Activated T-cell treated with anti-CD3 and anti-CD28 coated beads for 4 hours (primary cell): ENCODE measurements around the gene HMGCLL1.

Source experiments
- DNase-seq: peaks from one replicate; pipeline ENCODE4 v3.0.0-alpha.2; 2020

HMGCLL1 gene

DNA sequence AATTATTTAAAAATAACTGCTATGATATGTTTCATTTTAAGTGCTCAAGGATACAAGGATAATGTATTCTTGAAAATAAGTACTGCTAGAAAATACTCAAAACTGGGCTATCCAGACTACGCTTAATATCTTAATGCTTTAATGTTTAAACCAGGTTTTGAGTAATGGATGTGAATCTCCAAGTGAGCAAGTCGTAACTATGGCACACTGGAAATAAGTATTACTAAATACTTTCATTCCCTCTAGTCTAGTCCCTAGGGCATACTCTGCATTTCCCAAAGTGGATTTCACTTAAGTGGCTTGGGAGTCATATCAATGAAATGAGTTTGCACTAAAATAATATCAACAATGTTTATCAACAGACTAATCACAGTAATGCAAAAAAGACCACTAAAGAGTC lies 48.1 kb downstream of the HMGCLL1 start:
- DNase-seq: no peak

DNA sequence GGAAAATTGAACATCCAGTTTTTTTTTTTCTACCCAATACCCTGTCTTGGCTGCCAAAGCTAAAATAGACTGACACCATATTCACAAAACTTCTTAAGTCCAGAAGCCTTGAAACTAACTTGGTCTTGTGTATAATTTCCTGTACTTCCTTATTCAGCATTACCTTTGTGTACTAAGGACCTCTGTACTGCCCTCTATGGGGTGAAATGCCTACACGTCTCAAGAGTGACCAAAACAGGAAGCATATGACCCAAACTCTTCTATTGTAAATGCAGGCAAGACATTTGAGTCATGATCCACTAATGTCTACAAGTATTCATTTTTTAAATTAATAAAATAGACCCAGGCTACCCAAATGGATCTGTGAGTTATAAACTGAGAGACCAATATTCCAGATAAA lies 50.4 kb downstream of the HMGCLL1 start:
- DNase-seq: no peak

DNA sequence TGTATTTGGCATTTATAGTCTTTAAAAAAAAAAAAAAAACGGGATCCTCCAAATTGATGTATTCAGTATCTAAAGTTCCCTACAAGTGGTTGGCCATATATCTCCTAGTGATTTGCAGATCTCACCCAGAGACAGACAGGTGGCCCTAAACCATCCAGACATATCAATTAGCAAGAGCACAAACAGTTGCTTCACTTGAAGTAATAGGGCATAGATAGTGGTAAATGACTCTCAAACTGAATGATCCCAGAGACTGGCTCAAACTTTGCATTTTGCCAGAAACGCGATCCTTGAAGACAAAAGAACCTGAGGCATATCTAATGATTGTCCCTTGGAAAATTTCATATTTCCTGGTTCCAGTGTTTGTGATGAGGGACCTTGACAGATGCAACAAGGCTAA lies 54.6 kb downstream of the HMGCLL1 start:
- DNase-seq: no peak

DNA sequence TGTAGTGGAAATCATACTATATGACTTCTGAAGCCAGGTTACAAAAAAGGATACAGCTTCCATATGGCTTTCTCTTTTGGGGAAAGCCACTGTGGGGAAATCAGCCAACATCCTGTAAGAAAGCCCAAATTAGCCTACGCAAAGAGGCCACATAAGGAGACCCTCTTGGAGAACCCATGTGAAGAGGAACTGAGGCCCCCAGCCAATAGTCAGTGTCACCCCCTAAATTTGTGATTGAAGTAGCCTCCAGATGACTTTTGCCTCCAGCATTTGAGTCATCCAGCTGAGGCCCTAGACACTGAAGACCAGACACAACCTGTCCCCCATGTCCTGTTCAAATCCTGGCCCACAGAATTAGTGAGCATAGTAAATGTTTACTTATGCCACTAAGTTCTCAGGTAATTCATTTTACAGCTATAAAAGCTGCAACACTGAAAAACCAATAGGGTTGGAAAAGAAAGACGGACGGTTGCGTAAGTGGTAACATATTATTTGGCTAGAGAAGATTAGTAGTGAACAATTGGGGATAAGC lies 60.4 kb downstream of the HMGCLL1 start:
- no peak for DNase-seq

DNA sequence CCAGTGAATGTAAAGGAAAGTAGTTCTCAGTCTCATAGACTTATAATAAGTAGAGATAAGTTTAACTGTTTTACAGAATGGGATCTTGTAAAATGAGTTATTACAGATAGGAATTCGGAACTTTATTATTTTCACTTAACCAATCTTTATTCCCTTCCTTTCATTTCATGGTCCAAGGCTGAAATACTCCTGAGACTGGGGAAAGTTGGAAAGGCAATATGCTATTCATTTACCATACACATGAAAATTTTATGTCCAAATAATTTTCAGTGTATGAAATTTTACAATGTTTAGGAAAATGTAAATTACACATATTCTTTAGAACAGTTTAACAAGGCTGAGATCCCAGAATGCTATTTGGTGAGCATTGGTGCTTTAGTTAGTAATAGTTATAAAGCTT lies 62.3 kb downstream of the HMGCLL1 start:
- DNase-seq: no peak

DNA sequence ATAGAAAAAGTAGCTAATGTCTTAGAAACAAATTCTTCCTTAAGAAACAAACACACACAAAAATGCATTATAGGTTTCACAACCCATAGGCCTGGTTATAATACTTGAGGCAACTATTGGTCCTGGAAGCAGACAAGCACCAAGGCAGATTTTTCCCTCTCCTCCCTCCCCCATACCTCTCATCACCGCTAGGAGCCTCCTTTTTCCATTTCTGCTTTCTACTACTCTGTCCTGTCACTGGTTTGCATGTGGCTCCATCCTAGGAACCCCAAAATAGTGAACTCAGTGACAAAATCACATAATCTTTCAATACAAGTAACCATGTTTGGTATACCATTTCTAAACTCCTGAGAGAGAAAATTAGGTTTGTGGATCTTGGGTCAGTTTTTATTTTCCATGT lies 66.1 kb downstream of the HMGCLL1 start:
- no peak for DNase-seq

DNA sequence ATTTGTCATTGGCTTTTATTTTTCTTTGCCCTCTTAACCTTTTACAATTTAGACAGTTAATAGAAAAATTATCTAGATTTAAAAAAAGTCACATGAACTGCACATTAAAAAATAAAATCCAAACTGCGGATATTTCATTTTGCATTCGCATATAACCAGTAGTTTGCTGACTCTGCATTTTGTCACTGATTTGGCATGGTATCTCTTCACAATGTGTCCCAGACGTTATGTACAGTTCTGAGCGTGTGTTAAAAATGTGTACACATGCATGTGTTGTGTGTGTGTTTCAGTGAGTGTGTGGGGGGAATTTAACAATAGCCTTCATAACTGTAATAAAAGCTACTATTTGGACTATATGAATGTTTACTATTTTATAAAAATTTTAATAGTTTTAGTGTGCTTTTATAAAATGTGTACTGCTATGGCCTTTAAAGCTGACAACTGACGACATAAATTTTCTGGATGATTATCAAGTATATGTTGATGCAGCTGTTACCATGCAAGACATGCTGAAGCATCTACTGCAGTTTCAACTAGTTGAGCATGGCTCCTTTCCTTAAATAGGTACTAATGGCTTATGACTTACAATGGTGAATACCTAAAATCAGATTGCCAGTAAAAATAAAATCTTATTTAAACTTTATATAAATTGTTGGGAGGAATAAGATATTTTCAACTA lies 67.7 kb downstream of the HMGCLL1 start:
- DNase-seq: no peak

DNA sequence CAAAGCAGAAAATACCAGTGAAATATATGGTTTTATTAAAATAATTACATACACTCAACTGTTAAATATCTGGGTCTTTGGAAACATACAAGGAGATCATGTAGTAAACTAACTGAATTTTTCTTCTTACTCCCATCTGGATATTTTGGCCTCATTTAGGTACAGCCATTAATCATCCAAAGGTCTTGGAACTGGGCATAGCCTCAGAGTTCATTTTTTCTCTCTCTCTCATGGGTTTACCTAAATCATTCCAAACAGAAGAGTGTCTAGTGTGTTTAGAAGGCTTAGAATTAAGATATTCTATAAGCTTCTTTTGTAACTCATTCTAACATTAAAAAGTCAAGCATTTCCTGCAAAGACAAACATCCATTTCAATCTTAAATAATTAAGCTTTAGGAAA lies 79.4 kb downstream of the HMGCLL1 start:
- DNase-seq: no peak

DNA sequence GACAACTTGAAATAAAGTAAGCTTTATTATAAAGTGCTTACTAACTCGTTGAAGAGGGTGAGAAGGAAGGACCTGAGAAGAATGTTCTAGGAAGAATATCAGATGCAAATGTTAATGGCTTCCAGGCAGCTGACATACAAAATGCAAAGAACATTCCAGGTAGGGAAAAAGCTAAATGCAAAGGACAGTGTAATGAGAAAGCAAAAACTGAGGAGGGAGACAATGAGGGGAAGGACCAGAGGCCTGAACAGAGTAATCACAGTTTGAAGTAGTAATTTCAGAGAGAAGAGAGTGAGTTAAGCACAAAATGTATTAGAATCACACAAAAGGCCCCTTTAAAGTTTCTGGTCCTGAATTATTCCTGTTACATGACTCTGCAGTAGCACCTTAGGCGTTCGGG lies 81.3 kb downstream of the HMGCLL1 start:
- no peak for DNase-seq

DNA sequence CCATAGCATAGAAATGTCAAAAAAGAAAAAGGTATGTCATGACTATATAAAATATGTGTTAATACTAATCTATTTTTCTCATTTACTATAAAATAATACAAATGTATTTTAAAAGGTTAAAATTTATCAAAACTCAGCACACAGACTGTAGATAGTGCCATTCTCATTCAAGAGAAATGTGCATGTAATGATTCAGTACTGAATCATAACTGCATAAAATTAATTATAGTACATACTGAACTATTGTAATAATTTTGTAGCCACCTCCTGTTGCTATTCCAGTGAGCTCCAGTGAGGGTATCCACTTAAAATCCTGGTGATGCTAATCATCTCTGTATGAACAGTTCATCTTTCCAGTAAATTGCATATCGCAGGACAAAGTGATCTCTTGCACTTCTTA lies 82.8 kb downstream of the HMGCLL1 start:
- no peak for DNase-seq

DNA sequence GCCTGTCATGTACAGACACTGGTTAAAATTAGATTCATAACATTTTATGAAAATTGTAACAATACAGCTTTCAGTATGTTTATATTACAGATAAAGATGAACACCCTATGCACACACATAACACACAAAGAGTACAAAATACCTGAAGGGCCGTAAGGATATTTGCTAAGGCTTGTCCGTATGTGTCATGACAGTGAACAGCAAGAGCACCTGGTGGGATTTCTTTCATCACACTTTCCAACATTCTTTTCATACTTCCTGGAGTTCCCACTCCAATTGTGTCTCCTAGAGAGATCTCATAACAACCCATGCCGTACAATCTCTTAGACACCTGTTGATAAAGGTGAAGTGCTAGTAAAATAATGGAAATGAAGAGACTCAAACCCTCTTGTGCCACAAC lies 83.7 kb downstream of the HMGCLL1 start:
- DNase-seq: no peak

DNA sequence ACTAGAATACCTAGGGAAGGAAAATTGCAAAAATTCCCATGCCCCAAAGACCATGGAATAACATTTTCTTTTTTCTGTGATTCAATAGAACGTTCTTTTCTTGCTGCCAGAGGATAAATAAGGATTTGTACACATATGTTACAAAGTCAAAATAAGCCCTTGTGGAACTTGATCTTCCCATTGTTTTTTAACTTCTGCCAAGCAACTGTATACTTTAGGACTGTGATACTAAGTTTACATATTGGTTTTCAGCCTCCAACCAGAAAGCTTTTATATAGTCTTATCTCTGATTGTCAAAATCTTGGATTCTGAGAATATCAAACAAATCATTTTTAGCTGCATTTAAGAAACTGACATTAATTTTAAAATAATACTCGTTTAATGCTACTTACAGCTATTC lies 84.6 kb downstream of the HMGCLL1 start:
- no peak for DNase-seq

DNA sequence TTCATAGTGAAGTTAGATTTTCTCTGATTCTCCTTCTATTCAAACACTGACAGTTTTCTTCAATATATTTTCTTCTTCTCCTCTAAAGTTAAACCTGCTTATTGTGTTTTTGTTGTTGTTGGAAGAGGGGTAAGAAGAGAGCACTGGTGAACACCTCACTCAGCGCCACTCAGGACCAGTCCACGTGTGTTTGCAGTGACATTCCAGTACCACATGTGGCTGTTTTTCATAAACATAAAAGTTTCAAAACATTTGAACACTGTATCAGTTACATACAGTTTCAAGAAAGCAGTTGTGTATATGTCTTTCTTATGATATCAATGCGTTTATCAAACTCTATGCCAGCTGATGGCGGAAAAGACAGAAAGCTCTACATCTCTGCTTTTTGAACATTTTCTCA lies 86.7 kb downstream of the HMGCLL1 start:
- no peak for DNase-seq

DNA sequence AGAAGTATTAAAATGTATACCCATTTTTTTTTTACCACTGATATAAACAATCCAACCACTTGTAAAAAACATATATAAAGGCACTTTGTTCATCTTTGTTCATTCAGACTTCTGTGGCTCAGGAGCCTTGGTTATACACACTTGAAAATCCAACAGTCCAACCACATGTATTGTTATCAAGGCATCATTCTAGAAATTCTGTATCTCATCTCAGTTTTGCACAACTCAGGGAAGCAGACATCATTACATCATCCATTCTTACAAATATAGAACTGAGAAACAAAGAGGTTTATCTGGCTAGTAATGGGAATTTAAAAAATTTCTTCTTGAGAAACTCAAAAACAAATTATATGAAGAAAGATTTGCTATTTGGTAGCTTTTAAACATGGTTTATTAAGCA lies 88.1 kb downstream of the HMGCLL1 start:
- DNase-seq: no peak

DNA sequence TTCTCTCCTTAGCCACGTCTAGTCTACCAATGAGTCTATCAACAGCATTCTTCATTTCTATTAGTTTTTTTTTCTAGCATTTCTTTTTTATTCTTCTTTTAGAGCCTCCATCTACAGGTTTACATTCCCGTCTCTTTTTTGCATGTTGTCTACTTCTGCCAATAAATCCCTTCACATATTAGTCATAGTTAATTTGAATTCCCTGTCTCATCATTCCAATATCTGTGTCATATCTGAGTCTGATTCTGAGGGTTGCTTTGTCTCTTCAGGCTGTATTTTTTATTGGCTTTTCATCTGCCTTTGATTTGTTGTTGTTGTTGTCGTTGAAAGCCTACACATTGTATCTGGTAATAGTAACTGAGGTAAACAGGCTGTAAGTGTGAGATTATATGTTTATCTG lies 104.6 kb downstream of the HMGCLL1 start:
- DNase-seq: no peak

DNA sequence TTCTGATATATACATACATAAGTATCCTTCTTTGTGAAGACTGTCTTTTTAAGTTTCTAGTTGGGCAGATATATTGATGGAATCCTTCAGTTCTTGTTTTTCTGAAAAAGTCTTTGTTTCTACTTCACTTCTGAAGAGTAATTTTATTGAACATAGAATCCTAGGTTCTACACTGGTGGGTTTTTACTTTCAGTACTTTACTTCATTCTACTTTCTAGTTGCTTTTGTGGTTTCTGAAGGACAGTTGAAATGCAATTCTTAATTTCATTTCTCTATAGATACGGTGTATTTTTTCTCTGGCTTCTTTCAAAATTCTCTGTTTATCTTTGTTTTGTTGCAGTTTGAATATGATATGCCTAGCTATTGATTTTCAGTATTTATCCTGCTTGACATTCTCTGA lies 105.3 kb downstream of the HMGCLL1 start:
- no peak for DNase-seq

DNA sequence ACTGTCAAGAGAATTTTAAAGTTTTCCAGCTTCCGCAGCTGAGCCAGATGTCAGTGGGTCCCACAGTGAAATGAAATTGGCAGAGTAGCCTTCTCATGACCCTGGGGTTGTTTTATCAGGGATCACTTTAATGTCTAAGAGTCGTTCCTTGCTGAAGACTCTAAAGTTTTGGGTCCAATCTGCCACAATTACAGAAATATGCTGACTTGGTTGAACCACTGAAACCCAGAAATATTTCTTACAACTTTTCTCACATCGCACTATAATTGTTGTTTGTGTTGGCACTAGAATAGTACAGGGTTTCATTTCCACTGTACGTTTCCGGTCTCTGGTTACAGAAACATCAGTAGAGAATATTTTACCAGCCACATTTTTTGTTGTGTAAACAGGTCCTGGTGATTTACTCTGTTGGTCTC lies 109.0 kb downstream of the HMGCLL1 start:
- no peak for DNase-seq

DNA sequence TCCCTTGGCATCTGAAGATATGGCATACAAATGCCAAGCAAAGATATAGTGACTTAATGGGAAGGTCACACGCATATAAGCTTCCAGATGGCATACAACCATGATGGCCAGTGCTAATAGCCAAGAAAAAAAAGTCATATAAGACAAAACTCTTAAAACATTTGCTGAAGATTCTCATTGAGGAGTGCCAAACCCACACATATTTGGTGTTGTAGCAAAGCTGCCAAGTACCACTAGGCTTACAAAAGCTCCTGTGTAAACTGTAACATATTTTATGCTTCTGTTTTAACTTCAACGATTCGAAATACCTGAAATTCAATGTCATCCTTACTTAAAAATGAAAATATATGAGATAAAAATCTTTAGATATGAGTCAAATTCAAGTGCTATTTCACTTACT lies 123.0 kb downstream of the HMGCLL1 start:
- no peak for DNase-seq

DNA sequence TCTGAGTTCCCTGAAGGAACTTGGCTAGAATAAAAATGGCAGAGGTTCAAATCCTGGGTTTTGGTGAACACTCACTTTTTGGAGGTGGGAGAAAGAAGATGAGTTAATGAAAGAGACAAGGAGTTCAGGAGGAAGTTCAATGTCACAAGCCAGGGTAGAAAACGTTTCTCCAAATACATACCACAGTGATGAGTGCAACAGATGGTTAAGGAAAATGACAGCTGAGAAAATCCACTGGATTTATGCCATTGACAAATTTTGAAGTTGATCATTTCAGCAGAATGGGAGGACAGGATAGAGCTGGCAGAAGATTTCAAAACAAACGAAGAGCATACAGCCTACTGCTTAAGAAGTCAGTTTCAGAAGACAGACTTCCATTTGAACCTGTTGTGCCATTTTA lies 129.0 kb downstream of the HMGCLL1 start:
- no peak for DNase-seq

DNA sequence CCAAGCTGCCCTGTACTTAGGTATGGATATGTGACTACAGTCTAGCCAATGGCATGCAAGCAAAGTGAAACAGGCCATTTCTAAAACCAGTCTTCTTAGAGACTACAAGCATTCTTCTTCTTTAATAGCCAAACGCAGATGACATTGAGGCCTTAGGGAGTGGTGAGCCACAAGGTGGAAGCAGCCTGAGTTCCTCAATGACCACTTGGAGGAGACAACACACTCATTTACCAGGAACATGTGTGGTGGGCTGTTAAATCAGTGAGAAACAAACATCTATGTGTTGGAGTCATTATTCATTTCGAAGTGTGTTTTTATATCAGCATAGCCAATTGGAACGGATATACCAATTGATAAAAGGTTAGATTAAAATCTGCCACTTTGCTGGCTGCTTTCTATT lies 129.8 kb downstream of the HMGCLL1 start:
- DNase-seq: no peak

DNA sequence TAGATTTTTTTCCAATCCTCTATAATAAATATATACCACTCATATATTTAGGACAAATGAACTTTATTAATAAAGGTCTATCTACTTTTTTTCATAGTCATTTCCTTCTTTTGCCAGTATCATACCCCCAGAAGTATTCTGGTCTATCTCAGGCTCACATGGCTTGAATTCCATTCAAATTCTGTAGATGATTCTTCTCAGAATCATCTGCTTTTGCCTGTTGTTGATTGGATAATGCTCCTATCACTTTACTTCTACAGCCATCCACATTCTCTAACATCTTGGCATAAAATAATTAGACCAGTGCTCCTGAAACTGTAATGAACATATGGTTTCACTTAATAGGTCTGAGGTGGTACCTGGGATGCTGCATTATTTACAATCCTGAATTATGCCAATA lies 130.5 kb downstream of the HMGCLL1 start:
- no peak for DNase-seq

DNA sequence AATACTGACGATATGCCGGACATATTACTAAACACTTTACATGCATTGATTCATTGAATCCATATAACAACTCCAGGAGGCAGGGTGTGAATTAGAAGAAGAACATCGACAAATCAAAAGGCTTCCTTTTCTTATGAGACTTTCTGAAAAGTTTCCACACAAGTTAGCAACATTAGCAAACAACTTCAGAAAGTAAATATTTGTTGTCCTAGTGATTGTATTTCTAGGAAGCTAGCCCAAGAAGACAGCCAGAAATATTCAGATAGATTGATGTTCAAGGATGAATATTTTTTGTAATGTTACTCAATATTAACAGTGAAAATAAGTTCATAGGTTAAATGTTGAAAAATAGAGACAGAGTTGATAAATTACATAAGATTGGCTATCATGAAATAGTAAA lies 131.1 kb downstream of the HMGCLL1 start:
- no peak for DNase-seq

DNA sequence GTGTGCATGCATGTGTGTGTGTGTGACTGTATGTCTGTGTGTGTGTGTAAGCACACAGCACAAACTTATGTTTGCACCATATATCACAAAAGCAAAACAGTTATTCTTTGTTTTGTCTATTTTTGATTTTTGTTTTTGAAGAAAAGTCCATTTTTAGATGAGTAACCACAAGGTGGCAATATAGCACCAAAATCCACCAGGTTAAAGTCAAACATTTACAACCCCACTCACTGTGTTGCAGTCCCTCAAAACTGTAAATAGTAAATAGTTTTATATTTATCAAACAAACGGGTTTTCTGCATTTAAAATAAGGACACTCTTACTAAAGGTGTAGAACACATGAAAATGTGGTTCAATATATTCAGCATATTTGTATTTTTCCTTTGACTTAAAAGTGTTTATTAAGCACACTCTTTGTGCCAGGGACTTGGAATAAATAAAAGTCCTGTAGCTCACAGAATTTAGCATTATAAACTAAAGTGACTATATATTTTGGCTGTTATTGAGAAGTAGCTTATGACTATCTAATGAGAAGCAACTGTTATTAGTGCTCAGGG lies 133.3 kb downstream of the HMGCLL1 start:
- DNase-seq: no peak

DNA sequence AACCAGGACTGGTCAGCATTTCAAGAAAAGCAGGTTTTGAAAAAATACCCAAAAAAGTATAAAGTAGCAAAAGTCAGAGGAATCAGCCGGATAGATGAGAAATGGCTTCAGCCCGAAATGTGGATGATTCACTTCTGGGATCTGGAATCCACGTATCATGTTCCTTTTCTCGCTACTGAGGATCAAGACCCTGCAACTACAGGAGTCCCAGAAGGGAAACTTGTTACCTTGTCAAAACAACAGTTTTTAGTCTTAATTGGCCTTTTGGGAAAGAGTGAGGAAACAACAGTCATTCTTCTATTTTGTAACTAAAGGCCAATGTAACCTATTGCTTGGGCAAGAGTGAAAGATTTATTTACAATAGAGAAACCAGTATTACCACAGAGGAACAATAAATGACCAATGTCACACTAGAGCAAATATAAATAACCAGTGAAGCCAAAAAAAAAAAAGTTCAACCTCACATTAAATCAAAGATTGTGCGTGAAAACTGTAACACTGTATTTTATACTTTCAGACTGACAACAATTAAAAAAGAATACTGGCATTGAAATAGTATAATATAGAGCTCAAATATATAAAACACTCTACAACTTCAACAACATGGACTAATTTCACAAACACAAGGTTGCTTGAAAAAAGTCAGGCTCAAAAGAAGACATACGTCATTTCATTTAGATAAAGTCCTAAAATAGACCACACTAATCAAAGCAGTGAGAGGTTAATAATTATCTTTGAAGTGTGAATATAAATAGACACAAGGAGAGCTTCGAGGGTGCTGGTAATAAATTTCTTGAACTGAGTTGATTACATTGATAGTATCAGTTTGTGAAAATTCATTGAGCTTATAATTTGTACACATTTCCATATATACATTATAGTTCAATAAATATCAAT lies 135.5 kb downstream of the HMGCLL1 start:
- no peak for DNase-seq
